ENCODE measurements around the gene HOXD13.

DNA sequence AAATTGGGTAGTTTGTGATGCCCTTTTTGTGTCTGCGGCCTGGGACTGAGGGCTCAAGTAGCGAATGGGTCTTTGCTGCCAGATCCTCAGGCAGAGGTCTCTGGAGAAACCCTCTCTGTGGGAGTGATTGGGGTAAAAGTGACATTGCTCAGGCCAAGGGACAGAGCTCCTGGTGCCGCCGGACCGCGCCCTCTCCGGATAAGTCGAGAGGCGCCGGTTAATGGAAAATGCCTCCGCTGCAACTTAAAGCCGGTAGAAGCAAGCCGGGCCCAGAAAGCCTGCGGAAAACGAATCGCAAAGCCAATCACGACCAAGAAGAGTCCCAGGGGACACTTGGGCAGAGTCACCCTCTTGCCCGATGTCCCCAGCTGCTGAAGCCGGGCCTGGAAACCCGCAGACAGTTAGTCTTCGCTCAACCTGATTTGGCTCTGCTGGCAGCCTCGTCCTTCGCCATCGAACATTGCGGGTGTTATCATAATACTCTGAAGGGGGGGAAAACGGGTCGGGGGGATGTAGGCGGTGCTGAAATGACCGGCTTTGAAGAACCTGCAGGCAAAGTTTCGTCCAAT is 6.7 kb downstream of the HOXD13 start:
- no peak for TF ChIP-seq EZH2 (IDR thresholded peaks at IDR 0.05; ENCODE audit: borderline replicate concordance, low read depth, low read length, severe bottlenecking)
- TF ChIP-seq, protein P1, sequence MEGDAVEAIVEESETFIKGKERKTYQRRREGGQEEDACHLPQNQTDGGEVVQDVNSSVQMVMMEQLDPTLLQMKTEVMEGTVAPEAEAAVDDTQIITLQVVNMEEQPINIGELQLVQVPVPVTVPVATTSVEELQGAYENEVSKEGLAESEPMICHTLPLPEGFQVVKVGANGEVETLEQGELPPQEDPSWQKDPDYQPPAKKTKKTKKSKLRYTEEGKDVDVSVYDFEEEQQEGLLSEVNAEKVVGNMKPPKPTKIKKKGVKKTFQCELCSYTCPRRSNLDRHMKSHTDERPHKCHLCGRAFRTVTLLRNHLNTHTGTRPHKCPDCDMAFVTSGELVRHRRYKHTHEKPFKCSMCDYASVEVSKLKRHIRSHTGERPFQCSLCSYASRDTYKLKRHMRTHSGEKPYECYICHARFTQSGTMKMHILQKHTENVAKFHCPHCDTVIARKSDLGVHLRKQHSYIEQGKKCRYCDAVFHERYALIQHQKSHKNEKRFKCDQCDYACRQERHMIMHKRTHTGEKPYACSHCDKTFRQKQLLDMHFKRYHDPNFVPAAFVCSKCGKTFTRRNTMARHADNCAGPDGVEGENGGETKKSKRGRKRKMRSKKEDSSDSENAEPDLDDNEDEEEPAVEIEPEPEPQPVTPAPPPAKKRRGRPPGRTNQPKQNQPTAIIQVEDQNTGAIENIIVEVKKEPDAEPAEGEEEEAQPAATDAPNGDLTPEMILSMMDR (IDR thresholded peaks at IDR 0.05; ENCODE audit: borderline replicate concordance, extremely low read depth, low read length, poor library complexity, severe bottlenecking), result no peak

Measured in DND-41 (cell line).